Measurements from ENCODE around the gene NEK2. TPM values are rescaled to one million over a fixed set of nuclear protein-coding genes. Genes with fewer than 3 reads are reported as not detected.

The NEK2 gene
- total RNA-seq, 4 donors from 2014 or later = 2.4 to 11.8 (median 6.5) TPM

DNA sequence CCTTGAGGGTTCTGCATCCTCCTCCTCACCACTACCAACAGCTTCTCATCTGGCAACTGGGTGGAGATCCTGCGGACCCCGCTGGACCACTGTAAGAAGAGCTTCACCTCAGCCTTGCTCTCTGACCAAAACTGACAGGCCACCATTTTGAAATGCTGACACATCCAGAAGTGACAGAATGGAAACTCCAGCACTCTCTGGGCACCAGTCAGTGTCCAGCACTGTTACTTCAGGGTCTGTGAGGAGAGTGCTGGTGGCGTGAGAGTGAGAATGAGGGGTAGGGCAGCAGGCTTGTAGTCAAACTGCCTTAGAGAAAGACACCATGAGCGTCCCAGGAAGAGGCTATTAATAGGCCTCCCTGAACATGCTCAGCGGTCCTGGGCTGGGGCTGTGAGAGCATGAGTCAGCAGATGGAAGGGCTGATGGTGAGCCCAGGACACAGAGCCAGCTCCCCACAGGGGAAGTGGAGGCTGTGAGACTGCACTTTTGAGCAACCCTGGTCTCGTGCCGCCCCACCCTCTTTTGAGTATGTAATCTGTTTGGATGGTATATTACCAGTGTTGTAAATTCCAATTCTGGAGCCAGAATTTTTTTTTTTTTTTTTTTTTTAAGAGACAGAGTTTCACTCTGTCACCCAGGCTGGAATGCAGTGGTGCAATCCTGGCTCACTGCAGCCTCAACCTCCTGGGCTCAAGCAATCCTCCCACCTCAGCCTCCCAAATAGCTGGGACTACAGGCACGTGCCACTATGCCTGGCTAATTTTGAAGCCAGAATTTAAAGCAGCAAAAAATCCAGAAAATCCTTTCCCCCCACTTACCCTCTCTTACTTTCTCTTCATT, 62.1 kb downstream of the NEK2 start:
- Histone ChIP-seq H3K4me3 (no peak overlapping the region), H3K27ac (peak overlapping the region; percentile 30 to 81 (median 64)), H3K4me1 (peaks cover 15 to 54% (median 21%) of the 10 kb centered on the region in 3 donors), H3K36me3 (no peaks in the 10 kb centered on the region), H3K27me3 (no peaks in the 10 kb centered on the region), H3K9me3 (no peaks in the 10 kb centered on the region)
- intact Hi-C loops (cut with DNase I) = no loop called here
- DNase-seq = peak; percentile 16
- TF ChIP-seq CTCF (IDR thresholded peaks at IDR 0.05) (no peak), POLR2A (IDR thresholded peaks at IDR 0.05) (no peak)
- WGBS, 2 donors = 26 to 42% methylated on average over 5 to 6 of the region's 8 CpGs

DNA sequence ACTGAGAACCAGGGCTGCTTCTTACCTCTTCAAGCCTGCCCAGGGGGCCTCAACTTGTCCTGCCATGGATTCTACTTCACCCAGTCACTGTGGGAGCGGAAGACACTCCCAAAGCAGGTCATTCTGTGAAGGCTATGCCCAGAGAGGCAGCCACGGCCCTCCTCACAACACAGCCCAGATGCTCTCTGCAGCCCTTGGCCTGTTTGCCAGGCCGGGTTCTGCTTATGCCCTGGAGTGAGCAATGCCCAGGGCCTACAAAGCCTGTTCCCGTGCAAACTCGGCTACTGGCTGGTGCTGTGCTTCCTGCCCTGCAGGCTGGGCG, 62.7 kb downstream of the NEK2 start:
- Histone ChIP-seq H3K27me3 (no peaks in the 10 kb centered on the region), H3K36me3 (no peaks in the 10 kb centered on the region), H3K27ac (peak overlapping the region; percentile 30 to 81 (median 64)), H3K4me3 (no peak overlapping the region), H3K4me1 (peaks cover 15 to 54% (median 21%) of the 10 kb centered on the region in 3 donors), H3K9me3 (no peaks in the 10 kb centered on the region)
- TF ChIP-seq CTCF (IDR thresholded peaks at IDR 0.05) (no peak), POLR2A (IDR thresholded peaks at IDR 0.05) (no peak)
- intact Hi-C loops (cut with DNase I) = no loop called here
- no peak for DNase-seq
- 79 to 87% methylated on average over 4 to 5 of the region's 6 CpGs for WGBS, 2 donors

Other genes with a start within 250 kb of the NEK2 start
- under 1 TPM in 3 of 4 donors, not detected in 1; 0.09 to 0.57 (median 0.35) TPM for gene RD3, start 183.5 kb downstream of the NEK2 start, total RNA-seq
- gene SLC30A1, start 96.5 kb downstream of the NEK2 start, total RNA-seq = 10 to 100 TPM in 2 of 4 donors, 1 to 10 TPM in 2; 8.3 to 12.4 (median 10.3) TPM
- 10 to 100 TPM; 10.8 to 32.0 (median 24.8) TPM for gene LPGAT1, start 155.1 kb upstream of the NEK2 start, total RNA-seq